ENCODE data around the gene COTL1.

DNA sequence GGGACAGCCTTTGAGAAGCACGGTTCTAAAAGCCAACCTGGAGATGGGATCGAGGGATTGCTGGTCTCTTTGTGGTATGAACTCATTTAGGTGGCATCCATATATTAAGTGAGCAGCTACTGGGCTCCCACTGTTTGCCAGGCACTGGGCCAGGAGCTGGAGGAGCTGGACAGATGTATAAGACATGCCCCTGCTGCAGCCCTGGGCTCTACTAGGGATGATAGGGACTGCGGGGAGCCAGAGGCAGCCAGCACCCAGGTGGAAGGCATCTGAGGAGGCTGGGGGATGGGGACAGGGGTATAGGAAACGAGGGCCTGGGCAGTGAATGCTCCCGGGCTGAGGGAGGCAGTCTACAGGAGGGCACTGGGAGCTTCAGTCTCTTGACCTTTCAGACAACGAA is 60.4 kb downstream of the COTL1 start:
- TF ChIP-seq, protein P1, sequence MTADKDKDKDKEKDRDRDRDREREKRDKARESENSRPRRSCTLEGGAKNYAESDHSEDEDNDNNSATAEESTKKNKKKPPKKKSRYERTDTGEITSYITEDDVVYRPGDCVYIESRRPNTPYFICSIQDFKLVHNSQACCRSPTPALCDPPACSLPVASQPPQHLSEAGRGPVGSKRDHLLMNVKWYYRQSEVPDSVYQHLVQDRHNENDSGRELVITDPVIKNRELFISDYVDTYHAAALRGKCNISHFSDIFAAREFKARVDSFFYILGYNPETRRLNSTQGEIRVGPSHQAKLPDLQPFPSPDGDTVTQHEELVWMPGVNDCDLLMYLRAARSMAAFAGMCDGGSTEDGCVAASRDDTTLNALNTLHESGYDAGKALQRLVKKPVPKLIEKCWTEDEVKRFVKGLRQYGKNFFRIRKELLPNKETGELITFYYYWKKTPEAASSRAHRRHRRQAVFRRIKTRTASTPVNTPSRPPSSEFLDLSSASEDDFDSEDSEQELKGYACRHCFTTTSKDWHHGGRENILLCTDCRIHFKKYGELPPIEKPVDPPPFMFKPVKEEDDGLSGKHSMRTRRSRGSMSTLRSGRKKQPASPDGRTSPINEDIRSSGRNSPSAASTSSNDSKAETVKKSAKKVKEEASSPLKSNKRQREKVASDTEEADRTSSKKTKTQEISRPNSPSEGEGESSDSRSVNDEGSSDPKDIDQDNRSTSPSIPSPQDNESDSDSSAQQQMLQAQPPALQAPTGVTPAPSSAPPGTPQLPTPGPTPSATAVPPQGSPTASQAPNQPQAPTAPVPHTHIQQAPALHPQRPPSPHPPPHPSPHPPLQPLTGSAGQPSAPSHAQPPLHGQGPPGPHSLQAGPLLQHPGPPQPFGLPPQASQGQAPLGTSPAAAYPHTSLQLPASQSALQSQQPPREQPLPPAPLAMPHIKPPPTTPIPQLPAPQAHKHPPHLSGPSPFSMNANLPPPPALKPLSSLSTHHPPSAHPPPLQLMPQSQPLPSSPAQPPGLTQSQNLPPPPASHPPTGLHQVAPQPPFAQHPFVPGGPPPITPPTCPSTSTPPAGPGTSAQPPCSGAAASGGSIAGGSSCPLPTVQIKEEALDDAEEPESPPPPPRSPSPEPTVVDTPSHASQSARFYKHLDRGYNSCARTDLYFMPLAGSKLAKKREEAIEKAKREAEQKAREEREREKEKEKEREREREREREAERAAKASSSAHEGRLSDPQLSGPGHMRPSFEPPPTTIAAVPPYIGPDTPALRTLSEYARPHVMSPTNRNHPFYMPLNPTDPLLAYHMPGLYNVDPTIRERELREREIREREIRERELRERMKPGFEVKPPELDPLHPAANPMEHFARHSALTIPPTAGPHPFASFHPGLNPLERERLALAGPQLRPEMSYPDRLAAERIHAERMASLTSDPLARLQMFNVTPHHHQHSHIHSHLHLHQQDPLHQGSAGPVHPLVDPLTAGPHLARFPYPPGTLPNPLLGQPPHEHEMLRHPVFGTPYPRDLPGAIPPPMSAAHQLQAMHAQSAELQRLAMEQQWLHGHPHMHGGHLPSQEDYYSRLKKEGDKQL (CRISPR knock-in tag; IDR thresholded peaks at IDR 0.05; ENCODE audit: low read depth) = no peak
- TF ChIP-seq, protein P2, sequence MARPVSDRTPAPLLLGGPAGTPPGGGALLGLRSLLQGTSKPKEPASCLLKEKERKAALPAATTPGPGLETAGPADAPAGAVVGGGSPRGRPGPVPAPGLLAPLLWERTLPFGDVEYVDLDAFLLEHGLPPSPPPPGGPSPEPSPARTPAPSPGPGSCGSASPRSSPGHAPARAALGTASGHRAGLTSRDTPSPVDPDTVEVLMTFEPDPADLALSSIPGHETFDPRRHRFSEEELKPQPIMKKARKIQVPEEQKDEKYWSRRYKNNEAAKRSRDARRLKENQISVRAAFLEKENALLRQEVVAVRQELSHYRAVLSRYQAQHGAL (CRISPR knock-in tag; IDR thresholded peaks at IDR 0.05; ENCODE audit: not compliant biosample characterization) = no peak
- TF ChIP-seq, protein P3, sequence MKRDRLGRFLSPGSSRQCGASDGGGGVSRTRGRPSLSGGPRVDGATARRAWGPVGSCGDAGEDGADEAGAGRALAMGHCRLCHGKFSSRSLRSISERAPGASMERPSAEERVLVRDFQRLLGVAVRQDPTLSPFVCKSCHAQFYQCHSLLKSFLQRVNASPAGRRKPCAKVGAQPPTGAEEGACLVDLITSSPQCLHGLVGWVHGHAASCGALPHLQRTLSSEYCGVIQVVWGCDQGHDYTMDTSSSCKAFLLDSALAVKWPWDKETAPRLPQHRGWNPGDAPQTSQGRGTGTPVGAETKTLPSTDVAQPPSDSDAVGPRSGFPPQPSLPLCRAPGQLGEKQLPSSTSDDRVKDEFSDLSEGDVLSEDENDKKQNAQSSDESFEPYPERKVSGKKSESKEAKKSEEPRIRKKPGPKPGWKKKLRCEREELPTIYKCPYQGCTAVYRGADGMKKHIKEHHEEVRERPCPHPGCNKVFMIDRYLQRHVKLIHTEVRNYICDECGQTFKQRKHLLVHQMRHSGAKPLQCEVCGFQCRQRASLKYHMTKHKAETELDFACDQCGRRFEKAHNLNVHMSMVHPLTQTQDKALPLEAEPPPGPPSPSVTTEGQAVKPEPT (CRISPR knock-in tag; IDR thresholded peaks at IDR 0.05; ENCODE audit: low read depth) = no peak
- TF ChIP-seq RAD21 (CRISPR knock-in tag; IDR thresholded peaks at IDR 0.05) (no peak), SRSF9 (IDR thresholded peaks at IDR 0.05; ENCODE audit: borderline replicate concordance, insufficient read depth, low read depth, low read length, poor library complexity, severe bottlenecking) (no peak), POLR2A (IDR thresholded peaks at IDR 0.05; ENCODE audit: insufficient read depth in 1 of 2, low read depth in 2 of 2, low read length in 2 of 2) (no peak), ARNT2 (CRISPR knock-in tag; IDR thresholded peaks at IDR 0.05; ENCODE audit: low read depth) (no peak)
- TF ChIP-seq, protein P4, sequence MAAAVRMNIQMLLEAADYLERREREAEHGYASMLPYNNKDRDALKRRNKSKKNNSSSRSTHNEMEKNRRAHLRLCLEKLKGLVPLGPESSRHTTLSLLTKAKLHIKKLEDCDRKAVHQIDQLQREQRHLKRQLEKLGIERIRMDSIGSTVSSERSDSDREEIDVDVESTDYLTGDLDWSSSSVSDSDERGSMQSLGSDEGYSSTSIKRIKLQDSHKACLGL (CRISPR knock-in tag; IDR thresholded peaks at IDR 0.05) = no peak
